GM18951 (cell line): ENCODE data around the gene PAFAH1B1.

Source experiments
- POLR2A ChIP-seq: IDR thresholded peaks from 4 replicates; pipeline ENCODE4 v1.6.1; 2011; ENCODE audit warnings: mild to moderate bottlenecking; ENCODE audit not compliant: insufficient read length, insufficient read depth; ENCODE audit errors: extremely low read depth
- in situ Hi-C: fragments of 300-500 bp; cut with MboI; formaldehyde crosslinking; loops from one replicate; pipeline ENCODE4 v1.12.0; 2022; ENCODE audit warnings: low sequenced_read_pairs, mixed read lengths, inconsistent platforms; ENCODE audit not compliant: unreplicated experiment

Gene PAFAH1B1

DNA sequence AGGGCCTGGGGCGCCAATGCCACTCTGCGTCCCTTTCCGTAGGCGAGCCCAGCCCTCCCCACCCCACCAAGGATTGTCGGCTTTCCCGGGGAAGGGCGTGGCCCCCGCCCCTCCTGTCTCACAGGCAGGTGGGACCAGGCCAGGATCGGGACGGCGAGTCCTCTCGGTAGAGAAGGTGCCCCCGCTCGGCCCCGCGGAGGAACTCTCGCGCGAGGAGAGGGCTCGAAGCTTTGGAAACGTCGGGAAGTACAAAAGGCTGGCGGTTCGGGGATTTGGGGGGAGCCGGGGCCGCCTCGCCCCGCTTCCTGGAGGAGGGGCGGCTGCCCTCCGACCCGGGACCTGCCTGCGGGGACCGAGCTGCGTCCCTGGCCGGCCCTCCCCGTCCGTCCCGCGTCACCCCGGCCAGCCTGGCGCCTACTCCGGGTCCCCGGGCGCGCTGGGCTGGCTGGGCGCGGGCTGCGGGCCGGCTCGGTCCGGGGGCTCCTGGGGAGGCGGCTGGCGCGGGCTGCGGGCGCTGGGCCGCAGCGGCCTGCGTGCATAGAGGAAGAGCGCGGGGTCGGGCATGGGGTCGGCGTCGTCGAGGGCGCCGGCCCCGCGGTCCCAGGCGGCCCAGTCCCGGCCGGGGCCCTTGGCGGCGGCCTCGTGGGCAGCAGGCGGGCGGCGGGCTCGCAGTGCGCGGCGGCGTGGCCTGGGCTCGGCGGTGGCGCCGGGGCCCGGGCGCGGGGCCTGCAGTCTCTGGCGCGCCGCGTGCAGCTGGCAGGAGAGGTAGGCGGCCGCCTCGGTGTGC, 130.7 kb downstream of the PAFAH1B1 start:
- no peak for TF ChIP-seq POLR2A
- in situ Hi-C loops, result no loop called here

DNA sequence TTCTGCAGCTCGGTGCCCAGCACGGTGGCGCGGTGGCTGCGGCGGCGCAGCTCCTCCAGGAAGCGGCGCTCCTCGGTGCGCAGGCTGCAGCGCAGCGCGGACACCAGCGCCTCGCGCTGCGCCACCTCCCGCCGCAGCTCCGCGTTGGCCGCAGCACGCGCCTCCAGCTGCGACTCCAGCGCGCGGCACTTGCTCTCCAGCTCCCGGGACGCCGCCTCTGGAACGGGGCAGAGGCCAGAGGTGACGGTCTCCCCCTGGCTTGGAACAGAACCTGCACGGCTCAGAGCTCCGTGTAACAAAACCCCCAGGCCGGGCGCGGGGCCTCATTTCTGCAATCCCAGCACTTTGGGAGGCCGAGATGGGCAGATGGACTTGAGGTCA, 131.3 kb downstream of the PAFAH1B1 start:
- no peak for TF ChIP-seq POLR2A
- in situ Hi-C loops, result no loop called here

DNA sequence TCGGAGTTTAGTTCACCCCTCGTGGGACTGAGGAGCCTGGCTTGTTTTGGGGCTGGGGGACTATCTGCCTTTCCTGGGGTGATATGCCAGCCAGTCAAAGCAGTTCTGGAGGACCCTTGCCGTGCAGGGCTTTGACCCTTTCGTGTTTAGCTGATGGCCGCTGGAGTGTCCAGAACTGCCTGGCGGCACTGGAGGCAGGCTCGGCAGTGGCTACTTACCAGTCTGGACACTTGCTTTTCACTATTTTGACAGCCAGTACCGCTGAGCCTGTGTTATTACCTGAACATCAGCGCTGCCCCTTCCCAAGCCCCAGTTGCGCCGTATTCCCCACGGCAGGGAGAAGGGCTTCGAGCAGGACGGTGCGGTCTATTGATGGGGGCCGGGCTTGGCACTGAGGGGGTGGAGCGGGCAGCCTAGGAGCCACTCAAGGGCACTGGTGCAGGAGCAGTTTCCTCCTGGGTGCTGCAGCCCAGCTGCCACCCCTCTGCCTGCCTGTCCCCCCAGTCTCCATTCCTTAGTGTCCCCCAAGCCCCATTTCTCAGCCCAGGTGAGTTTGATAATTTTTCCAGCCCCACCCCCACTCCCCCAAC, 137.4 kb downstream of the PAFAH1B1 start:
- in situ Hi-C loops, result no loop called here
- no peak for TF ChIP-seq POLR2A

DNA sequence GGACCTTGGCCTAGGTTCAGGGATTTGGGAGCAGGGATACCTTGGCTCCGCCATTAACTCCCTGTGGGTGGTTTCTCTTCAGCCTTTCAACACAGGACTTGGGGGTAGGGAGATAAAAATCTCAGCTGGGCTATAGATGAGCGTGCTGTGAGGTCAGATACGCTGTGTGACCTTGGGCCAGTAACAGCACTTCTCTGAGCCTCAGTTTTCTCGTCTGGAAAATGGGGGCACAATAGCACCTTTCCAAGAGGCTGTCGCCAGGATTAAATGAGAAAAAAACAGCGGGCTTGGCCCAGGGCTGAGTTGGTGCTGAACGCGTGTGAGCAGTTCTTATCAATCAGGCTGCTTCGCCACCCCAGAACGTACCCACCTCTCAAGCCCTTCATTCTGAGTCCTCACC, 138.4 kb downstream of the PAFAH1B1 start:
- TF ChIP-seq POLR2A, result no peak
- in situ Hi-C loops, result no loop called here

DNA sequence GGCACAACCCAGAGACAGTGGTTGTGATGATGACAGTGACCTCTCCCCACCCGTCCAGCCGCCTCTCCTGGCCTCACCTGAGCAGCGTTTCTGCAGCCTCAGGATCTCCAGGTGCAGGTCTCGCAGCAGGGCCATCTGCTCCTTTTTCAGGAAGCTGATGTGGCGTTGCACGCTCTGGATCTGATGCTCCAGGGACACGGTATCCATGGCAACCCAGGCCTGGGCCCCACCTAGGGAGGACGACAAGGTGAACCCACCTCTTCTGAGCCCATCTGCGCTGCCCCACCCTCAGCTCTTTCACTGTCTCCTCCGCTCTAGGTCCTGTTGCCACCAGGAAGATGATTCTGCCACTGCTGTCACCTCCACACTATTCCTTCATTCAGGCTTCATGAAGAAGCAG, 141.5 kb downstream of the PAFAH1B1 start:
- no peak for TF ChIP-seq POLR2A
- in situ Hi-C loops, result no loop called here
